Muscle of arm (tissue), 12 donors: ENCODE data around the gene CILP2. TPM values are rescaled to one million over a fixed set of nuclear protein-coding genes. Genes with fewer than 3 reads are reported as not detected.

Source experiments
- DNase-seq: peaks from one replicate; pipeline ENCODE4 v3.0.0-alpha.2; 2013
- polyA plus RNA-seq, 12 donors: library from polyadenylated mRNA; unstranded; fragments of 120-200 nt; gene quantifications; one replicate each; pipeline ENCODE4 v1.2.1, GENCODE V29; 2013; ENCODE audit not compliant: insufficient read length in 12 of 12

Gene CILP2
- polyA plus RNA-seq, 12 donors: 1.4 to 13.9 (median 4.1) TPM; not detected in 2

- DNase-seq: no peak
Measured at GRCh38 chr19:19542507-19542906, 4.4 kb downstream of the CILP2 start.

- no peak for DNase-seq
Measured at GRCh38 chr19:19543101-19543500, 5.0 kb downstream of the CILP2 start.

GRCh38 chr19:19543640-19544039 lies 5.6 kb downstream of the CILP2 start:
- no peak for DNase-seq

- DNase-seq: no peak
Measured at GRCh38 chr19:19544257-19544953, 6.3 kb downstream of the CILP2 start.

- no peak for DNase-seq
Measured at GRCh38 chr19:19544954-19545591, 7.0 kb downstream of the CILP2 start.

- DNase-seq: no peak
Measured at GRCh38 chr19:19545707-19546106, 7.6 kb downstream of the CILP2 start.

- no peak for DNase-seq
Measured at GRCh38 chr19:19546751-19547162, 8.7 kb downstream of the CILP2 start.

- DNase-seq: no peak
Measured at GRCh38 chr19:19547674-19548336, 9.7 kb downstream of the CILP2 start.

GRCh38 chr19:19548915-19549759 lies 11.1 kb downstream of the CILP2 start:
- no peak for DNase-seq

GRCh38 chr19:19549804-19550464 lies 11.9 kb downstream of the CILP2 start:
- DNase-seq: no peak

- DNase-seq: no peak
Measured at GRCh38 chr19:19550485-19550929, 12.4 kb downstream of the CILP2 start.

GRCh38 chr19:19550972-19551852 lies 13.1 kb downstream of the CILP2 start:
- DNase-seq: no peak

- no peak for DNase-seq
Measured at GRCh38 chr19:19551853-19552192, 13.8 kb downstream of the CILP2 start.

- DNase-seq: no peak
Measured at GRCh38 chr19:19552798-19553197, 14.7 kb downstream of the CILP2 start.

- DNase-seq: no peak
Measured at GRCh38 chr19:19553670-19554069, 15.6 kb downstream of the CILP2 start.

- no peak for DNase-seq
Measured at GRCh38 chr19:19554074-19555023, 16.3 kb downstream of the CILP2 start.

GRCh38 chr19:19558055-19558454 lies 20.0 kb downstream of the CILP2 start:
- no peak for DNase-seq

GRCh38 chr19:19558636-19559035 lies 20.6 kb downstream of the CILP2 start:
- no peak for DNase-seq

- DNase-seq: no peak
Measured at GRCh38 chr19:19559931-19560330, 21.9 kb downstream of the CILP2 start.
